C1 segment of cervical spinal cord (tissue), 14 donors: ENCODE data around the gene LRBA.

Experiments used
- DNase-seq, 14 donors: peaks; one replicate each; lab custom pipeline; 2025; lab: John Stamatoyannopoulos, UW

LRBA gene

DNA sequence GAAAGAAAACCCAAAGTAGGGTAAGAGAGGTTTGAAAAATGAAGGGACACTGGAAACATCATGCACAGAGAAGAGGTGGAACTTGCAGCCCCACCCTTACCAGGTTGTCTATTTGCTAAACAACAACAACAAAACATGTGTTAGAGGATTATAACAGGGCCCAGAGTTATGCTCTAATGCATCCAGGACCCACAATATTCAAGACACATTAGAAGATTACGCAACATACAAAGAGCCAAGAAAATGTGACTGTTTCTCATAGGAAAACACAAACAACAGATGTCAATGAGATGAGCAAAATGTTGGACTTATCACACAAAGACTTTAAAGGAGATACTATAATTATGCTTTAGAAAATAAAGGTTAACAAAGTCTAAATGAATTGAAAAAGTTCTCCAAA, 128.5 kb downstream of the LRBA start:
- no peak for DNase-seq

DNA sequence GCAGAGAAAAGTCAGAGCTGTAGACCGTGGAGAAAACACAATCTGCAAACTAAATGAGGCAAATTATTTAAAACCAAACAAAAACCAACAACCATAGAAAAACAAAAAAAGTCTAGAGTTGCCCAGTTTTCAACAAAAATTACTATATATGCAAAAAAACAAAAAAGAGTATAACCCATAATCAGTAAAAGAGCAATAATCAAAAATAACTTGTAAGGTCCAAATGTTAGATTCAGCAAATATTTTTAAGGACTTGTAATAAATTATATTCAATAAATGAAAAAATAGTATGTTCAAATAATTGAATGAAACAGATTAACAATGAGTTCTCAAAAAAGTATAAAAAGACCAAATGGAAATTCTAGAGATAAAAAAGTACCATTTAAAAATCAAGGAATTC, 130.5 kb downstream of the LRBA start:
- DNase-seq, result no peak

DNA sequence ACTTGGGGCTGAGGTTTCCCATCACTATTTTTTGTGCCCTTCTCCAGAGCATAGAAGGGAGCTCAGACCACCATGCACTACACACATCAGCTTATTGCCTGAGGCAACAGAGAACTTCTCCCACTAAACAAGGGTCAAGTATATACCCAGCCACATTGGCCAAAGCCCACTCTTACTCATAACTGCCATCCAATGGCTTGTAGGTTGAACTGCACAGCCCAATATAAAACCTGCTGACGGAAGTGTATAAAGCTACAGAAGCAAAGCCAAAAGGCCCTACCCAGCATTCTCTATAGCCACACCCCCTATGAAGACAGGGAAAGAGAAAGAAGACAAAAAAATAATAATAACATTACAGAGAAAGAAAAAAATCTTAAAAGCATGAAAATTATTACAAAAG, 139.7 kb downstream of the LRBA start:
- DNase-seq, result no peak

DNA sequence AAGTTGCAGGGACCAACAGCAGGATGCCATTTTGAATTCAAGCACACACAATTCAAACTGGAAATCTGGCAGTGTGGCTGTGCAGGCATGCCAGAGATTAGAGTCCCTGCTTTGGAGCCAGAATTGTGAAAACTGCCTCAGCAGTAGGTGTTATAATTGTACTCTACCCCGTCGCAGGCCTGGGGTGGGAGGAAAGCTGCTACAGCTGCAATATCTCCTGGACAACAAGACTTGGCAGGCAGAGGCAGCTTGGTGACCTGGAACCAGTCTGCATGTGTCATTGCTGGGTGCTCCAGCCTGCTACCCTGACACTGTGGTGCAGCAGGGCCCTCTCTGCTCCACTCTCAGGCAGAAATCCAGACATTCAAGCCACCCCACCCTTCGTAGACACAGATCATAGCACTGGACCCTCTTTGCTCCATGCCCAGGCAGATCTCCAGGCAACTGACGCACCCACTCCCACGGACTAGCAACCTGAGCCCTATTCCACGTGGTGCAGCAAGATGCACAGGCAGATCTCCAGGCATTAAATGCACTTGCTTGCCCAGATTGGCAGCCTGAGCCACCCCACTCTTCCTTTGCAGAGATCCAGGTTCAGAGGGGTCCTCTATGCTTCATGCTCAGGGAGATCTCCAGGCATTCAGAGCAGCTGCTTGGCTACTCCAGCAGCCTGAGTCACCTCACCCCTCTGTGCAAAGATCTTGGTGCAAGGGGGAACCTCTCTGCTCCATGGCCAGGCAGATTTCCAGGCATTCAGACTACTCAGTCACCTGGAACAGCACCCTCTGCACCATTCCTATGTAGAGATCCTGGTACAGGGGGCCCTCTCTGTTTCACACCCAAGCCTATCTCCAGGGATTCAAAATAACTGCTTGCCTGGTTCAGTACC, 140.5 kb downstream of the LRBA start:
- DNase-seq, result peak in 4 of 14 donors; percentile 4 to 38 (median 10)

DNA sequence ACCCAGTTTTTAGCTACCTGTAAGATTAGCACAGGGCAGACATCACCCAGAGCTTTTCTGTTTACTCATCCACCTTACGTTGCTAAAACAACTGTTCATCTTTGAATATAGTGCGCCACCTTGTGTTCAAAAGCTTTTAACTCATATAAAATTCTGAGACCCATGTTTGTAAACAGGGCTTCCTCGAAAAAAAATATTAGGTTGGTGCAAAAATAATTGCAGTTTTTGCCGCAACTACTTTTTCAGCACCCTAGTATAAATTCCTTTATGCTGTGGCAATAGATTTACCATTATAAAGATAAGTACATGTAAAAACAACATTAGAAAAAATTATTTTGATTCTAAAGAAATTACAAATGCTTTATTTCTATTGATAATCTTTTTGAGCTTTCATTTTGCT, 147.9 kb downstream of the LRBA start:
- DNase-seq, result peak in 2 of 14 donors; percentile 18 to 51

GRCh38 chr4:150863456-150863855, 151.6 kb downstream of the LRBA start:
- no peak for DNase-seq

DNA sequence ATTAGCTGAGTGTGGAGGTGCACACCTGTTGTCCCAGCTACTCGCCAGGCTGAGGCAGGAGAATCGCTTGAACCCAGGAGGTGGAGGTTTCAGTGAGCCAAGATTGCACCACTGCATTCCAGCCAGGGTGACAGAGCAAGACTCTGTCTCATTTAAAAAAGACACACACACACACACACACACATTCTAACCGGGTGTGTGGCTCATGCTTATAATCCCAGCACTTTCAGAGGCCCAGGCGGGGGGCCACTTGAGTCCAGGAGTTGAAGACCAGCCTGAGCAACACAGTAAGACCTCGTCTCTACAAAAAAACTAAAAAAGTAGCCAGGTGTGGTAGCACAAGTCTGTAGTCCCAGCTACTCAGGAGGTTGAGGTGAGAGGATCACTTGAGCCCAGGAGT, 152.3 kb downstream of the LRBA start:
- DNase-seq, result no peak

DNA sequence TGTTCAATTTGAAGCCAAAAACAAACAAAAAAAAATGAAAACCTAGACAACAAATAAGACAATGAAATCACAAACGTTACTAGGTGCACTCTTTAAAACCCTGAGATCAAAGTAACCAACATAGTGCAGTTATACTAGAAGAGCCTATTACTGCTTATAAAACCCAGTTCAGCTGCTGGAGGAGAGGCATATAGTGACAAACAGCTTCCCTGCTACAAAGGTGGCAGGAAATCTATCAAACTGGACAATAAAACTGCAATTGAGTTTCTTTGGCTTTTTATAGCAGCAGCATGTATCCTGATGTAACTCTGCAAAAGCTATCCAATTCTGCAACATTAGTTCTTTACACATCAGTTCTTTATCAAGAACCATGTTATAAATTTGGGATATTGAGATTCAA, 155.6 kb downstream of the LRBA start:
- no peak for DNase-seq

GRCh38 chr4:150855981-150856510, 159.0 kb downstream of the LRBA start:
- peak in 1 of 14 donors; percentile 16 for DNase-seq

DNA sequence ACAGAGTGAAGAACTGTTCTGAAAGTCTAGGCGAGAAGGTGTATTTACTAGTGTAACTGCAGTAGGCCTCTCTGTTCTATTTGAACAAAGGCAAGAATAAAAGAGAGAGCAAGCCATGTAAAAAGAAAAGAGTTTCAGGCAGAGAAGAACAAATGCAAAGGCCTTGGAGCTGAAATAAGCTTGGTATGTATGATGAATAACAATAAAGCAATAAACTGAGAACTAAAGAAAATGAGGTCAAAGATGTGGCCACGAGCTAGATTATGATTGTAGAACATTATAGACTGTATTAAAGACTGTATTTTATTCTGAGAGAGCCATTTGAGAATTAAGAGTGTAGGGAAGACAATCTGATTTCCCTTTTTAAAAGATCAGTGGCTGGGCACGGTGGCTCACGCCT, 160.5 kb downstream of the LRBA start:
- no peak for DNase-seq

DNA sequence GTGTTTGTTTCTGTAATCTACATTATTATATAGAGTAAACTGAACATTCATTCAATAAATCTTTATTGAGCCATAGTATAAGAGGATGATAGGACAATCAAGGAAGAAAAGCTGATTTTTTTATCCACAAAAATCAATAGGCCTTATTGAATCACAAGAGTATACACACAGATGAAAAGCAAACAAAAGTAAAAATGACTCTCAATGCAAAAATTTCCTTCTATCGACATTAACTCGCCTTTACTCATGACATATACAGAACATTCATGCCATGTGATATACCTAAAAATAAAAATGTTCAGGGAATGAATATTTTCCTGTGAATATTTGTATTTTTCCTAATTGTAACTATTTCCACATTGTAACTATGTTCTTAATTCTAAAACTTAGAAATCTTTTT, 161.2 kb downstream of the LRBA start:
- no peak for DNase-seq

DNA sequence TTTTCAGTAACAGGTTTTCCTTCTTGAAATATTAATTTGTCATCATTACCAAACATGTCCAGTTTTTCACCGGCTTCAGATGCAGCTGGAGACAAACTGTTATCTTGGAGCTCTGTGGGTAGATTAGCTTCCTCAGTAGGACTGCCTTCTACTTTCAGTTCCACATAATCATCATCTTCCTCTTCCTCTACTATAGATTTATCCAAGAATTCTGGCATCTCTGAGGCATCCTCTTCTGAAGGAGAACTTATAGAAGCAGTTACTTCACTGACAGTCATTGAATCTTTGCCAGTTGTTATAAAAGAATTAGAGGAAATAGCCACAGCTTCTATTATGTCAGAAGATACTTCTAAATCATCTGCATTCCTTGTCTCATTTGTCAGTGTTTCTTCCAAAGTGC, 162.9 kb downstream of the LRBA start:
- no peak for DNase-seq

DNA sequence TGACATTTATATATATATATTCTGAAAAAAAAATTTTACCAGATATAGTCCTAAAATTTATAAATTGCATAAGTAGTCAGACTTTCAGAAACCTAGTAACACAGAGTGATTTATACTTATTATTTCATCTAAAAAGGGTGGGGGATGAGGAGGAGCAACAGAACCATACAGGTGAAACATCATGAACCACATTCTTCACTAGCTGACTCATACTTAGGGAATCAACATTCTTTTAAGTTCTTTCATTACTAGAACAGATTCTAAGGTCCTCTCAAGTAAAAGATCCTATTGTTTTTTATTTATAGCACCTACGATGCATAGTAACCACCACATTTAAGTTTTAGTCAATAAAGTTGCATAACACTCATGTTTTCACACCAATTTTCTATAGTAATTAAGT, 166.1 kb downstream of the LRBA start:
- DNase-seq, result no peak

DNA sequence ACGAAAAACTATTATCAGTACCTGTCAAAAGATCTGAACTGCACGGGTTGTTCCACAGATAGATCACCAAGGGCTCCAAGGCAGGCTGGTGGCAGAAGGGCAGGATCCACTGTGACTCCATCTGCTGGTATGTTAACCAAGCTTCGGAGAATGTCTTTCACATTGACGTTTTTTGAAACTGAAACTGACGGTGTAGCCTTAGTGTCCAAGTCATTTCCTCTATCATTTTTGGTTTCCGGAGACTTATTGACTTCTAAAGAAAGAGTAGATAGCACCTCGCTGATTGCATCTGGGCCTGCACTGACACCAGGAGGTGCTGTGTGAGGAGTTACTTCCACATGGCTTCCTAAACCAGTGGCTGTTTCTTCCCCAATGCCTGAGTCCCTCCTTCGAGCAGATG, 186.9 kb downstream of the LRBA start:
- peak in 1 of 14 donors; percentile 1 for DNase-seq

DNA sequence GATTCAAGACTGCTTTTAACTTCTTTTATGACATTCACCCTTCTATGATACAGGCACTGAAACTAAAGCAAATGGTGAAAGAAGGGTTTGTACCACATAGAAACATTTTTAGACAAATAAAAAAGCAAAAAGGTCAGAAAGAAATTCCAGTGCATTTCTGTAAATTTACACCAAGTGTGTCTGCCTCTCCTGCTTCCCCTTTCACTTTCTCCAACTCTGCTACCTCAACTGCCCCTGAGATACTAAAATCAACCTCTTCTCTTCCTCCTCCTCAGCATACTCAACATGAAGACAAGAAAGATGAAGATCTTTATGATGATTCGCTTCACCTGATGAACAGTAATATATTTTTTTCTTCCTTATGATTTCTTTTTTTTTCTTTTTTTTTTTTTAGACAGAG, 187.9 kb downstream of the LRBA start:
- no peak for DNase-seq

DNA sequence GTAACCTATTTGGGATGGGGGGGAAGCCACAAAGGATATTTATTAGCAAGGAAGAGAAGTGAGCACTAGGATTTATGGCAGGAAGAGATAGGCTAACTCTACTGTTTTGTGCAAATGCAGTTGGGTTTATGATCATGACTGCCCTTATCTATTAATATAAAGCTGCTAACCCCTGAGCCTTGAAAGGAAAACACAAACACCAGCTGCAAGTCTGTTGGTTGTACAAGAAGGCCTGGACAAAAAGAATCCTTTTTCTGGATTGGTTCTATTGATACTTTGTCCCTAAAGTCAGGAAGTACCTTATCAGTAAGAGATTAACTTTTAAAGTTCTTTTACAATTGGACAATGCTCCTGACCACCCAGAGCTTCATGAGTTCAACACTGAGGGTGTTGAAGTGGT, 188.8 kb downstream of the LRBA start:
- DNase-seq, result no peak

GRCh38 chr4:150822407-150822806, 192.7 kb downstream of the LRBA start:
- DNase-seq, result no peak

DNA sequence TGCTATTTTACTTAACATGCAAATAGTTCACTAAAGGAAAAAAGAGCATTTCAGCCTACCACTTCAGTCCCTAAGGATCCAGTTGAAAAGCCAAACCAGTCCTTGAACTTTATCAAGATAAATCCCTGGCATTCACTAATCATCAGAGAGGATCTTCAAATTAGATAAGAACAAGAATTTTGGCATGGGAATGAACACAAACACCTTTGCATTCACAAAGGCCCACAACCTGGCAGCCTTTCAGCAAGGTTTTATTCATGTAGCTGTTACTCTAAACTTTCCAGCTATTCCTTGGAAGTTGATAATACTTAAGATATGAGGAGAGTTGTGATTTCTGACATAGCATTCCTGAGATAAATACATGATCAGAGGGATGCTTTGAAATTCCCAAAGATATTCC, 193.4 kb downstream of the LRBA start:
- no peak for DNase-seq

DNA sequence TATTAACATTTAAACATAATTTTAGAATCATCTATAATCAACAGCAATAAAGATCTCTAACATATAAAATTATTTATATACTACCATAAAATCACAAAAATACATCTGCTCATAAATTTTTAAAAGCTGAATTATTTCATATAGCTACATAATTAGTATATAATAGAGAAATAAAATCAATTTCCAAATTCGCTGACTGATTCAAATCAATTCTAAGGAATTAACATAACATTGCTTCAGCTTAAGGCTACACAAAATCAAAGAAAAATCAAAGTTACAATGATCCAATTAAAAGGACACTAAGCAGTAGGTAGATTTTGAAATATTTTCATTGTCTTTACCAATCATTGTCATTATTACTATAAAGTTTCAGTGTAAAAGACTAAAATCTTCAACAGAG, 194.7 kb downstream of the LRBA start:
- no peak for DNase-seq

GRCh38 chr4:150818661-150819060, 196.4 kb downstream of the LRBA start:
- DNase-seq, result no peak

- no peak for DNase-seq
These were observed 197.1 kb downstream of the LRBA start for GRCh38 chr4:150817804-150818528.

DNA sequence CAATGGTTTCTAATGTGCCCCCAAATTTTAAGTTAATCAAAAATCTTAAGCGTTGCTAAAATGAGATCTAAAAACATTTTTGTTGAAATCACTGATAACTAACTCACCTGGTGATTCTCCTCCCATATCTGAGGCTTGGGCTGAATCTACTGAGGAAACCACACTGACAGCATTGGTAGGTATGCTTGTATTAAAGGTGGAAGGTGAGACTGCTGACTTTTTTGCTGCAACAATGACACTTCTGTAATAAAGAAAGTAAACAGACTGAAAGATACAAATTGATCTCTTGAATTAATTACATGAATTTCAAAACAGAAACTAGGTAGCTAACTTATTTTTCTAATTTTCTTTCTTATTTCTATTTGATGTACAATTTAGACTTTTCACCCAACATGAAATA, 198.1 kb downstream of the LRBA start:
- DNase-seq, result no peak

- no peak for DNase-seq
These were observed 198.6 kb downstream of the LRBA start for GRCh38 chr4:150816491-150816890.
